Pons (tissue), 1 donor: ENCODE results near the gene GPC5.
"Not testable (repeated sequence)": the region's sequence is repeated elsewhere in the genome, so short reads cannot be mapped to it uniquely, and the experiment has no call there.

Experiments
- DNase-seq: peaks from one replicate; pipeline ENCODE4 v3.0.0-alpha.2; 2016; ENCODE audit warnings: low spot score

GPC5 gene

DNA sequence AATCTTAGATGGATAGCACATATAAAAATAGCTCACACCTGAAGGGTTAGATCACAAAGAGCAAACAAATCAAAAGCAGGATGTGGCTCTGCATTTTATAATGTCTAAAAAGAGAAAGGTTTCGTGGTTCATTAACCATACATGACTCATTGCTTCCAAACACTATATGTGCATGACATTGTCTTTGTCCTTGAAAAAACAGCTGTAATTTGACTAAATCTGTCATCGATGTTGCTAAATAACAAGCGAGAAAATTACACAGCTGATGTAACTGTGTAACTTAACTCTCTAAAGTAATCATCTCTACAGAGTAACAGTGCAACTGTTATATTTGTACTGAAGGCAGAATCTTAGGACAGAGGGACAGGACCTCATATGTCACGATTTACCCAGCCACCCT lies 1445.1 kb downstream of the GPC5 start:
- no peak for DNase-seq

DNA sequence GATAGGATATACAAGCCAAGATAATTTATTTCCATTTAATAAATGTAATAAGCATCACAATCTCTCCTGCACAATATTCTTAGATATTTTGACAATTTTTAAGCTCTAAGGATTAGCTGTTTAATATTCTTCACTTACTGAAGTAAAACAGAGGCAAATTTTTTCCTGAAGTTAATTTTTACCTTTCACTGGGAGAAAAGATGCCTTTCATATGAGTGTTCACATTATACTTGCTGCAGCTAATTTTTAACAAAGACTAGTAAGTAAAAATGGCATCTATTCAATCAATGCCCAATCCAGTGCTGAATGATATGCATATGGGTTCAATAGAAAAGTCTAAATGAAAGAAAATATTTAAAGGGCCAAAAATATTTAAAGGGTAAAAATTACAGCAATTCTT lies 1451.0 kb downstream of the GPC5 start:
- DNase-seq = no peak

DNA sequence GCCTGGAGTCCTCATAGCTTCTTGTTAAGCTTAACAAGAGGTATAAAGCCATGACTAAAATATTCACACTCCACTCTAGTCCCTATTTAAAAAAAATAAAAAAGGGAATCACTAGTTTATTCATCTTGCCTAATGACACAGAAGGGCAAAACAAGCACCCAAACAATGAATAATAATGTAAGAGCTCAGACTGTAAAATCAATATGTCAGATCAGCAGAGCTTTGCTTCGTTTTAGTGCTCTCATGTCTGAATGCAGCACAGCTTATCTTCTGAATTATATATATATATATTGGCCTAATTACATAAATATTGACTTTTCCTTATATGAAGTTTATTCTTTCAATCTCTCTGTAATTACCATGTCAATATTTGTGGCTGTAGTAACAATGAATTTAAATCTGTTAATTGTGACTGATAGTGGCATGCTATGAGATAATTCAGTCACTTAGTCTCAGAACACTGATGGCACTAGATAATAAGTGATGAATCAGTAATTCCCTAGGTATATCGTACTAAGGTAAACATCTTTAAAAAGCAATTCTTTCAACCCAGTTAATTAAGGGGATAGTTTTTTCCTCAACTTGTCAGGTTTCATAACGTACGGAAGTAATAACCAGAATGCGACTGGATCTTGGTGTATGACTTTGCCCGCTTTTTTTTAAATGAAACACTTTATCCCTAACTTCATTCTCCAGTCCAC lies 1466.3 kb downstream of the GPC5 start:
- no peak for DNase-seq

DNA sequence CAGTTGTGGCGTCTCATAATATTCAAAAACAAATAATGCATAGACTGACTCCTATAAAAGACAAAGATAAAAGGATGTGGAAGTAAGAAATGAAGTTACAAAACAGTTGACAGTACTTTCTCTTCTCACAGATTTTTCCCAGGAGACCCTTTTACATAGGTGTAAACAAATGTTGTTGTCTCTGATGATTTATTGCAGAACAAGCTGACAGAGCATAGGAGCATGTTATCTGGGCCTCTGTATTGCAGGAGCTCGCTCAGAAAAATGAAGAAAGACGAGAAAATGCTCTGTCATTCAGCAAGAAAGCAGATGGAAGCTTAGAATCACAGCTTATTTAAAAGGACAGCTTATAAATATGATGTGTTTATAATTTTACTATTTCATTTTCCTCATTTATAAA lies 1474.6 kb downstream of the GPC5 start:
- DNase-seq = no peak

- no peak for DNase-seq
Observed at GRCh38 chr13:92886535-92887077, 1488.2 kb downstream of the GPC5 start.

DNA sequence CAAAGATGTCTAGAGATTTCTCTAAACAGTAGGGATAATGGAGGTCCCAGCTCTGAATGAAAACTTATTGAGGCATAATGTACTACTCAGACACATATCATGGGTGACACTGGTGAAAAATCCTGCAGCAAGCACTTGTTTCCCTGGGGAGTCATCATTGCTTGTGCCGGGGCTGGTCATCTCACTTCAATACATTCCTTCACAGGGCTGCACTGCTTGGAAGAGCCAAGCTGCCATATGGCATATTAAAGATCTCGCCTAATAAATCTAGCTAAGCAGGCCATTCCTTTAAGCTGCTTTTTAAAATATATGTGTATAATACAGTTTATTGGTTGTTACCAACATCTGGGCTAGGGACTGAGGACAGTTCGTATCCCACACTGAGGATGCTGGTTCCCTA lies 1496.0 kb downstream of the GPC5 start:
- DNase-seq = no peak

DNA sequence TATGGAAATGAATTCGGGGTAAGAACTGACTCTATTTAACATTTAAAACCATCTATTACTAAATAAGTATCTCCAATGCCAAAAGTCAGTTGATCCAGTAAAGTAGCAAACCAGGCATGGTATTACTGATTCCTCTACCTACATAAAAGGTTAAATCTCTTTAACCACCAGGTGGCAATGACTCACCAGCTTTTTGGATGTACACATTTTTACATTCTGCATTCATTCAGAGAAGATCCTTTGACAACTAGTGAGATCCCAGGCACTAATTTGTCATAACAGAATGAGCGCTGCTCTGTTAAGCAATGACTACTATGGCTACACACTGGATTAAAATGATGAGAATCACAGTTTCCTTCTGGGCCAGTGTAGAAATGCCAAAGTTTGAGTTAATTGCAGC lies 1498.4 kb downstream of the GPC5 start:
- no peak for DNase-seq

DNA sequence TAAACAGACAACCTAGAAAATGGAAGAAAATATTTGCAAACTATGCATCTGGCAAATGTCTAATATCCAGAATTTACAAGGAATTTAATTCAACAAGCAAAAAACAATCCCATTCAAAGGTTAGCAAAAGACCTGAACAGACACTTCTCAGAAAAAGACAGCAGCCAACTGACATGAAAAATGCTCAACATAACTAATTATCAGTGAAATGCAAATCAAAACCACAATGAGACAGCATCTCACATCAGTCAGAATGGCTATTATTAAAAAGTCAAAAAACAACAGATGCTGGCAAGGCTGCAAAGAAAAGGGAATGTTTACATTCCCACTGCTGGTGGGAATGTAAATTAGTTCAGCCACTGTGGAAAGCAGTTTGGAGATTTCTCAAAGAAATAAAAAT lies 1500.5 kb downstream of the GPC5 start:
- DNase-seq = not testable (repeated sequence)

DNA sequence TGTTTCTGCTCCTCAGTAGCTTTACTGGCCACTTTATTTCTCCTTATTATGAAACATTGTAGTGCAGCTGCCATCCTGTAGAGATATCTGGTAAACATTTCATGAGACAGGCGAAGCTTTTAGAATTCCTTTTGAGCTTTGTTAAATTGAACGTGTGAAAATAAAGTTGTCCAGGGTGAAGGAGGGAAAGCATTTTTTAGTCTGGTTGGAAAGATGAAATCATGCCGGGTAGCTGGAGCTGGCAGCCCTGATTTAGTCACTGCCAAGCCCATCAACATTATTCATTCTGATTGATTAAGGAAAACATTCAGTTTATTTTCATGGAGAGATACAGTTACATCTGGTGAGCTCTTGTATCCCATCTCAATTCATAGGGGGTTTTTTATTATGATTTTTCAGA lies 1502.0 kb downstream of the GPC5 start:
- DNase-seq = no peak

GRCh38 chr13:92901739-92902138 lies 1503.3 kb downstream of the GPC5 start:
- no peak for DNase-seq

- DNase-seq = no peak
Observed at GRCh38 chr13:92912629-92913028, 1514.2 kb downstream of the GPC5 start.

DNA sequence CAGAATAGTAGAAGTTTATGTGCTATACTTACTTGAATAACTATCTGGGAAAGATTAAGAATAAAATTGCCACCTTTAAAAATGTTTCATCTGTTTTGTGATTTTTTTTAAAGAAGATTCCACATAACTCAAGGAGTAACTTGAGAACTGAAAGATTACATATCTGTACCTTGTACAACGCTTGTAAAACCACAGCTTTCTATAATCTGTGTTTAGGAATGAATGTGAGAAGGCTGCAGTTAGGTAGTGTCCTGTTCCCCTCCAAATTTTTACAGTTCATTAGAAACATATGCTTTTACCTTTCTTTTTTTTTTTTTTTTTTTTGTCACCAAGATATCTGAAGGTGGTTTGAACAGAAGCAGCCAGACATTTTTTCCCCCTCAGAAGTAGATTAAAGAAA lies 1515.4 kb downstream of the GPC5 start:
- no peak for DNase-seq
